ENCODE measurements around the gene TMEM170B. TPM values are rescaled to one million over a fixed set of nuclear protein-coding genes. Genes with fewer than 3 reads are reported as not detected.

The TMEM170B gene
- total RNA-seq (2021; fragmentation: NEBNext Ultra II Directional; extraction: Animal tissue kit (Norgen Biotek cat#: 25700)) = 3.9 and 4.3 TPM in 2 replicates
- polyA plus RNA-seq (2011; rRNA removed) = 0.63 and 0.80 TPM in 2 replicates
- 1.2 TPM for polyA plus RNA-seq (2011; cell fraction: cytosol; rRNA removed)
- 0.64 TPM for polyA plus RNA-seq (2011; cell fraction: nucleus; rRNA removed)
- 0.80 to 2.1 TPM (median 1.1 TPM) in 4 replicates for polyA plus RNA-seq (2012, experiment 1 of 2)
- 0.21 TPM for polyA plus RNA-seq (2012, experiment 2 of 2)
- polyA plus RNA-seq (2013, experiment 1 of 2) = 2.7 TPM
- polyA plus RNA-seq (2013, experiment 2 of 2) = 2.6 TPM
- polyA minus RNA-seq (2011; rRNA and poly(A)+ RNA removed) = 3.6 and 4.3 TPM in 2 replicates
- polyA minus RNA-seq (2011; cell fraction: cytosol; rRNA and poly(A)+ RNA removed) = 2.1 TPM
- 3.4 TPM for polyA minus RNA-seq (2011; cell fraction: nucleus; rRNA and poly(A)+ RNA removed)
- long read RNA-seq, experiment 1, full-length matches to known transcripts = 1 of 12 reads
- long read RNA-seq, experiment 1, partial matches to known transcripts = 7 of 12 reads
- long read RNA-seq, experiment 1, other reads (novel, unspliced or antisense) = 4 of 12 reads
- long read RNA-seq, experiment 2, partial matches to known transcripts = 0 of 1 reads
- long read RNA-seq, experiment 2, other reads (novel, unspliced or antisense) = 1 of 1 reads

- CTCF ChIA-PET (ENCODE audit: partially characterized antibody) = interaction anchor here (2.0 kb wide), 1 partner anchor 15 kb away, joined by 6 read pairs; no protein-coding TSS in a partner anchor
- no peaks in the 10 kb centered on the region; a peak in 1 of 7 replicates for H3K4me1 ChIP-seq (replicated peaks in 1 of 4; ENCODE audit: control insufficient read depth in 3 of 4, insufficient read depth in 4 of 4, low read length in 3 of 4)
- no peak within 1 kb of the TSS for H3K27ac ChIP-seq (ENCODE audit: low read depth, low read length)
- H3K36me3 ChIP-seq (ENCODE audit: control insufficient read depth in 2 of 4, insufficient read depth in 4 of 4, low read length in 3 of 4) = no peaks in the 10 kb centered on the region
- H2BK5ac ChIP-seq (ENCODE audit: low read depth, low read length) = no peak within 1 kb of the TSS
- no peak for FAIRE-seq
- peaks cover 0 to 10% (median under 1%) of the 10 kb centered on the region in 4 experiments; a peak in 4 of 7 replicates for H3K27me3 ChIP-seq (replicated peaks in 1 of 4; ENCODE audit: control insufficient read depth in 3 of 4, extremely low read depth in 1 of 4, insufficient read depth in 3 of 4, low read length in 3 of 4)
- H3K14ac ChIP-seq (ENCODE audit: insufficient read length) = no peak within 1 kb of the TSS
- no peak within 1 kb of the TSS for H2BK20ac ChIP-seq (ENCODE audit: low read length)
- peaks cover 0 to 2% of the 10 kb centered on the region in 2 experiments for H4K20me1 ChIP-seq (replicated peaks in 1 of 2; ENCODE audit: control insufficient read depth in 1 of 2, insufficient read depth in 2 of 2, low read length in 2 of 2)
- no peak within 1 kb of the TSS for H3K23ac ChIP-seq (ENCODE audit: insufficient read length)
- H3K9me3 ChIP-seq (ENCODE audit: insufficient read depth in 2 of 2, low read depth in 1 of 2, low read length in 1 of 2) = no peaks in the 10 kb centered on the region
- peak within 1 kb of the TSS; percentile 57 to 85 (median 59) for H3K4me3 ChIP-seq (ENCODE audit: extremely low read depth in 1 of 4, insufficient read depth in 2 of 4, low read depth in 3 of 4, low read length in 4 of 4)
- H3K23me2 ChIP-seq (ENCODE audit: low read depth, low read length) = peaks cover 15% of the 10 kb centered on the region; the same call in 1 of the 2 replicates
- H4K91ac ChIP-seq (replicated peaks; ENCODE audit: insufficient read length, low read length) = no peak within 1 kb of the TSS
- 0 out of 2 replicates have a peak within 1 kb of the TSS, but pooled peaks have one; percentile 60 for H2BK12ac ChIP-seq (ENCODE audit: low read depth, low read length)
- H2BK15ac ChIP-seq (ENCODE audit: low read length) = no peak within 1 kb of the TSS
- H3K79me1 ChIP-seq (ENCODE audit: low read depth, low read length) = no peaks in the 10 kb centered on the region
- H2BK120ac ChIP-seq (replicated peaks; ENCODE audit: low read depth, low read length) = no peak within 1 kb of the TSS
- no peaks in the 10 kb centered on the region for H3K79me2 ChIP-seq (ENCODE audit: control insufficient read depth in 1 of 2, insufficient read depth in 2 of 2, low read length in 2 of 2)
- H2AFZ ChIP-seq (ENCODE audit: low read length) = 0 out of 2 replicates have a peak within 1 kb of the TSS, but pooled peaks have one; percentile 40
- peak within 1 kb of the TSS in 1 of 4 experiments; percentile 53; a peak in 3 of 7 replicates for H3K9ac ChIP-seq (replicated peaks in 1 of 4; ENCODE audit: extremely low read depth in 1 of 4, low read depth in 3 of 4, low read length in 3 of 4)
- H3K18ac ChIP-seq (ENCODE audit: extremely low read depth, low read length) = no peak within 1 kb of the TSS; the same call in 1 of the 2 replicates
- no peak within 1 kb of the TSS for H4K5ac ChIP-seq (ENCODE audit: insufficient read length, low read depth, low read length)
- DNase-seq (ENCODE audit: low read depth in 1 of 2, low spot score in 2 of 2) = peak in 1 of 2 experiments; percentile 89
- no peak within 1 kb of the TSS for H2AK5ac ChIP-seq (ENCODE audit: low read depth, low read length)
- WGBS, 2 experiments (ENCODE audit: extremely low coverage in 1 of 2, insufficient coverage in 1 of 2, insufficient read length in 1 of 2, insufficient replicate concordance in 2 of 2, low coverage in 1 of 2, low lambda C conversion rate in 2 of 2, missing lambda C conversion rate in 1 of 2) = 2% methylated on average over 35 of the region's 110 CpGs; no CpG with 5 or more reads in 1 of the 2 experiments
- POLR2A ChIA-PET (ENCODE audit: partially characterized antibody) = interaction anchor here (0.6 kb wide), 1 partner anchor 360 kb away, joined by 3 read pairs; no protein-coding TSS in a partner anchor
- H3K4me2 ChIP-seq (ENCODE audit: insufficient read depth in 1 of 2, low read depth in 2 of 2, low read length in 2 of 2) = peak within 1 kb of the TSS; percentile 65 to 88
- no peak within 1 kb of the TSS for H3K56ac ChIP-seq (replicated peaks; ENCODE audit: insufficient read length, low read depth, low read length)
- no peak within 1 kb of the TSS for H3K4ac ChIP-seq (replicated peaks; ENCODE audit: insufficient read length, low read depth, low read length)
- H4K8ac ChIP-seq (ENCODE audit: extremely low read depth, insufficient read depth, low read length) = peak within 1 kb of the TSS; percentile 72
- TF ChIP-seq E2F6 (IDR thresholded peaks at IDR 0.05) = peak; percentile 33; the same call in 1 of the 2 replicates
- no peak for TF ChIP-seq CTBP2 (IDR thresholded peaks at IDR 0.05; ENCODE audit: borderline replicate concordance, insufficient read depth, insufficient read length, low read length)
- no peak; the same call in 1 of the 2 replicates for TF ChIP-seq PHF8 (conservative IDR thresholded peaks at IDR 0.05; ENCODE audit: low read depth, low read length)
- no peak for TF ChIP-seq HDAC6 (IDR thresholded peaks at IDR 0.05; ENCODE audit: low read depth, low read length)
- peak; percentile 37 for TF ChIP-seq TAF7 (optimal IDR thresholded peaks at IDR 0.05; ENCODE audit: borderline replicate concordance, low read depth, low read length)
- TF ChIP-seq TBP (IDR thresholded peaks at IDR 0.05; ENCODE audit: low read depth, low read length) = no peak
Observed at GRCh38 chr6:11537229-11538051, at the start of gene TMEM170B. TMEM170B (plus strand) TSS chr6:11537749; CDS start chr6:11538278, 529 bp downstream.
